Neural cell (in vitro differentiated cells): ENCODE measurements around the gene ARHGAP25.

Experiments used
- CTCF ChIP-seq: fragments of 450-650 bp; IDR thresholded peaks from 2 replicates; pipeline ENCODE4 v1.5.1; 2014; ENCODE audit warnings: antibody characterized with exemption, mild to moderate bottlenecking, moderate library complexity; ENCODE audit not compliant: poor library complexity, severe bottlenecking
- SMC3 ChIP-seq: fragments of 450-650 bp; conservative IDR thresholded peaks from 2 replicates; pipeline ENCODE4 v1.6.1; 2014; ENCODE audit warnings: antibody characterized with exemption, mild to moderate bottlenecking, moderate library complexity; ENCODE audit not compliant: poor library complexity

- no peak for TF ChIP-seq SMC3
- TF ChIP-seq CTCF = no peak
Measured at GRCh38 chr2:68738906-68739594, 4.4 kb downstream of the ARHGAP25 start.
